ENCODE results near the gene MAP3K13.
"Not testable (repeated sequence)": the region's sequence is repeated elsewhere in the genome, so short reads cannot be mapped to it uniquely, and the experiment has no call there.

Gene MAP3K13

GRCh38 chr3:185403002-185403401 lies 40.1 kb downstream of the MAP3K13 start:
- no peak overlapping the region for H3K27ac ChIP-seq
- H3K4me3 ChIP-seq = no peak overlapping the region
- no peak for TF ChIP-seq CTCF (IDR thresholded peaks at IDR 0.05)

GRCh38 chr3:185405243-185405642 lies 42.3 kb downstream of the MAP3K13 start:
- no peak overlapping the region for H3K4me3 ChIP-seq
- DNase-seq (ENCODE audit: low spot score) = no peak
- no peak overlapping the region for H3K27ac ChIP-seq
- TF ChIP-seq CTCF (IDR thresholded peaks at IDR 0.05) = no peak

More at GRCh38 chr3:185403002-185403401, 40.1 kb downstream of the MAP3K13 start:
- DNase-seq (ENCODE audit: low spot score) = no peak

GRCh38 chr3:185405664-185406063 lies 42.7 kb downstream of the MAP3K13 start:
- Histone ChIP-seq H3K27ac (no peak overlapping the region), H3K4me3 (no peak overlapping the region)
- TF ChIP-seq CTCF (IDR thresholded peaks at IDR 0.05) = no peak
- no peak for DNase-seq (ENCODE audit: low spot score)

- H3K4me3 ChIP-seq = no peak overlapping the region
- H3K27ac ChIP-seq = no peak overlapping the region
- no peak for TF ChIP-seq CTCF (IDR thresholded peaks at IDR 0.05)
- DNase-seq (ENCODE audit: low spot score) = no peak
Observed at GRCh38 chr3:185406121-185406620, 43.2 kb downstream of the MAP3K13 start.

GRCh38 chr3:185409957-185410356 lies 47.0 kb downstream of the MAP3K13 start:
- no peak for DNase-seq (ENCODE audit: low spot score)
- H3K27ac ChIP-seq = no peak overlapping the region
- no peak for TF ChIP-seq CTCF (IDR thresholded peaks at IDR 0.05)

GRCh38 chr3:185411133-185411532 lies 48.2 kb downstream of the MAP3K13 start:
- no peak for DNase-seq (ENCODE audit: low spot score)
- no peak overlapping the region for H3K27ac ChIP-seq
- H3K4me3 ChIP-seq = no peak overlapping the region
- TF ChIP-seq CTCF (IDR thresholded peaks at IDR 0.05) = no peak

More at GRCh38 chr3:185409957-185410356, 47.0 kb downstream of the MAP3K13 start:
- no peak overlapping the region for H3K4me3 ChIP-seq

- TF ChIP-seq CTCF (IDR thresholded peaks at IDR 0.05) = no peak
- DNase-seq (ENCODE audit: low spot score) = no peak
- Histone ChIP-seq H3K27ac (no peak overlapping the region), H3K4me3 (no peak overlapping the region)
Observed at GRCh38 chr3:185416513-185416912, 53.6 kb downstream of the MAP3K13 start.

- not testable (repeated sequence) for DNase-seq (ENCODE audit: low spot score); H3K27ac ChIP-seq; H3K4me3 ChIP-seq
Observed at GRCh38 chr3:185418561-185418977, 55.6 kb downstream of the MAP3K13 start.
